ENCODE measurements around the gene RGS2.

GRCh38 chr1:192860478-192861185 is 51.8 kb downstream of the RGS2 start:
- TF ChIP-seq CTCF (IDR thresholded peaks at IDR 0.05; ENCODE audit: poor library complexity), result no peak
- no peak for TF ChIP-seq EZH2 (IDR thresholded peaks at IDR 0.05; ENCODE audit: borderline replicate concordance)

Measured in hepatocyte (in vitro differentiated cells).